Right ventricle myocardium inferior (tissue), 1 donor: ENCODE results near the gene PSMA2. TPM values are rescaled to one million over a fixed set of nuclear protein-coding genes. Genes with fewer than 3 reads are reported as not detected.
"Not testable (repeated sequence)": the region's sequence is repeated elsewhere in the genome, so short reads cannot be mapped to it uniquely, and the experiment has no call there.

Experiments
- ATAC-seq: fragments of 200-7000 bp; cut with Tn5 transposase; one replicate; pipeline ENCODE4 v1.9.1; 2020; ENCODE audit warnings: mild to moderate bottlenecking, moderate library complexity
- DNase-seq: peaks from one replicate; pipeline ENCODE4 v3.0.0; 2021; ENCODE audit errors: missing footprints
- intact Hi-C: fragments of 100-400 bp; cut with DNase I; formaldehyde crosslinking; loops from one replicate; pipeline ENCODE4 v1.11.0; 2022
- total RNA-seq: library from RNA; stranded (reverse); fragmentation: NEBNext Ultra II Directional; extraction: Animal tissue kit (Norgen Biotek cat#: 25700); gene quantifications from one replicate; pipeline ENCODE4 v1.2.1, GENCODE V29; 2021
- donor health status: DM: no; HTN: yes; CAD: no; lungs with severe emphysema.

PSMA2 gene
- total RNA-seq, 1 donor from 2014 or later, result 81.7 TPM

DNA sequence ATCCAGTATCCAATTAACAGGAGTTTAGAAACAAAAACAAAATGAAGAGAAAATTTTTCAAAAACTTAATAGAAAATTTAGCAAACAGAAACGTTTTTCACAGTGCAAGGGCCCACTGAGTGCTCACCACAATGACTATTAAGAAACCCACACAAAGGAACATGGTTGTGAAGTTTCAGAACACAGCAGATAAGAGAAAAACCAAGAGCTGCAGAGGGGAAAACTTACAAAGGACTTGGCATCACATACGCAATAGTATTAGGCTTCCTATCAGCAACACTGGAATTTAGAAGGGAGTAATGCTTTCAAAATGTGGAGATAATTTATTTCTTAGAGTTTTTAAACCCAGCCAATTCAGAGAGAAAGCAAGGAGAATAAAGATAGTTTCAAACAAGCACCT lies 18.4 kb downstream of the PSMA2 start:
- intact Hi-C loops, result loop anchor here (2.0 kb wide), 1 partner anchor 19 kb away; the partner anchor contains the start of genes MRPL32 and PSMA2
- DNase-seq, result no peak
- ATAC-seq, result no peak

DNA sequence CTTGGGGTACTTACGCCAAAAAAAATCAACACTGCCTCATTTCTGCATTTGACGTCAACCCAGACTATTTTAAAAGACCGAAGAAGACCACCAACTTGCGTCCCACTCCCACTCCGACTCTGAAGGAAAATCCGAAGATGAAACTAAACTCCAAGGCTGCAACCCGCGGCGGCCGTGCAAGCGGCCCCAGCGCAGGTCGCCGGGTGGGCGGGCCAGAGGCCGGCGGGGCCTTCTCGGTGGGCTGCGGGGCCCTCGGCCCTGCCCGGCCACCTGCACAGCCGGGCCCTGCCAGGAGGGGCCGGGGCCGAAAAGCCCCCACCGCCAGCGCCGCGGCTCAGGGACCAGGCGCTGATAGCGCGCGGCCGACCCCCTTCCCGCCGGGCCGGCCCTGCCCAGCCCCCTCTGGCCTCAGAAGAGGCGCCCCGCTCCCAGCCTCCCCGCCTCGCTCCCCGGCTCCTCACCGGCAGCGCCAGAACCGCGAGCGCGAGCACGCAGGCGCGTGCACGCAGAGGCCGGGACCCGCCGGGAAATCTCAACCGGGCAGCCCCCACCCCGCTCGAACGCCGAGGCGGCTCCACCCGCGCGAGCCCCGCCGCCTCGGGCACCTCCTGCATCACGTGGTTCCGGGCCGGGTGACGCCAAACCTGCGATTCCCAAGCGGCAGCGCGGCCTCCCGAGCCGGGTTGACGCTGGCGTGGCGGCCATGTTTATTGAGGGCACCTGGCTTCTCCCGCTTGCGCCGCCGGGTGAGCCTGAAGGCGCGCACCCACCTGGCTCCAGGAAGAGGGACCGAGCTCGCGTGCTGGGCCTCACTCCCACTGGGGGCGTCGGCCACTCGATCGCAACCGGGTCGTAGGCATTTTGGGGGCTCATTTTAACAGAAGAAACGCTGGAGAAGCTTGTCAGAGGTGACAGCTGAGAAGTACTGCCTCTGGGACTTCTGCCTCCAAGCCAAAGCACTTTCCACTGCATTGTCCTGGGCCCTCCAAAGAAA lies 20.2 kb downstream of the PSMA2 start, which contains the start of gene C7orf25:
TSS of gene C7orf25 (minus strand) at position 617 of the 994 bp plus-strand sequence. CDS start 1,170 bp downstream, outside the sequence.
- intact Hi-C loops, result loop anchor here (2.0 kb wide), 1 partner anchor 21 kb away; the partner anchor contains the start of genes MRPL32 and PSMA2
- ATAC-seq (peak; percentile 99), DNase-seq (peak; percentile 98)

DNA sequence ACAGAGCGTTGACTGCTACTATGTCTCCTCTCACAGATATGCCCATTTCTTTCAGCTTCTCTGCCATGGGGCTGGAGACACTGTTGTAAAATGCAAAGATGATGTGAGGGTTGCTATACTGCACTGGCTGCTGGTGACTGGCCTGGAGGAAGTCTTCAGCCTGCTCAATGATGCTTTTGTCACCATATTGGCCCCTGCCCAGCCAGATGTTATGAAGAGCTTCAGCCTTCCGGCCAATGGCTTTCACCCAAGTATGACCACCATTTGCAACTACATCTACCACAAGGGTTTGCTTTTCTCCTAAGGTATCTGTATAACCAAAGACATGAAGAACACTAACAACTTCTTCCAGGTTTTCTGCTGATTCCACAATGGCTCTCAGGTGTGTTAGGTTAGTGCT lies 21.7 kb downstream of the PSMA2 start:
- no peak for DNase-seq
- intact Hi-C loops, result no loop called here
- no peak for ATAC-seq

DNA sequence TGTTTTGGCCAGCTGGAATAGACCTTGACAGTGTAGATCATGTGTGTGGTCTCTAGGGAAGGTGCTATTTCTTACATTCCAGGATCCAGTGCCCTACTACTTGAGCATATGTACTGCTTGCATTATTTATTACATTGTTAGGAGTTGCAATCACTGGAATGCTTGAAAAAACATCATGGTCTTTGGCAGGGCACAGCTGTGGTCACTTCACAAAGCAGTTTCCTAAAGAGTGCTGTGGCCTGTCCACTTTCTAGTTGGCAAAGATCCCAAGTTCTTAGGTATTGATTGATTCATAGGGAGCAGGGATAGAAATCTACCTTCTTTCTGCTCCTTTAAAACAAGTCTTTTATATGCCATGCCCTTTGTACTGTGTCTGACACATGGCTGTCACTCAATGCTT lies 24.7 kb downstream of the PSMA2 start:
- intact Hi-C loops, result no loop called here
- no peak for DNase-seq
- ATAC-seq, result no peak

DNA sequence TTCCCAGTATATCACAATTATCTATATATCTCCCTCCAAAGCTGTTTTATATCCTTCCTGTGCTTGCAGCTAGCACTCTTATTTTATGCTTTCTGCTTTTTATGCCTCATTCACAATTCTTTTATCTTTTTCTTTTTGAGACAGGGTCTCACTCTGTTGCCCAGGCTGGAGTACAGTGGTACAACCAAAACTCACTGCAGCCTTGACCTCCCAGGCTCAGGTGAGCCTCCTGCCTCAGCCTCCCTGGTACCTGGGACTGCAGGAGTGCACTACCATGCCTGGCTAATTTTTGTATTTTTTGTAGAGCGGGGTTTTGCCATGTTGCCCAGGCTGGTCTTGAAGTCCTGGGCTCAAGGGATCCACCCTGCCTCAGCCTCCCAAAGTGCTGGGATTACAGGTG lies 25.8 kb downstream of the PSMA2 start:
- intact Hi-C loops, result no loop called here
- ATAC-seq, result no peak
- no peak for DNase-seq

DNA sequence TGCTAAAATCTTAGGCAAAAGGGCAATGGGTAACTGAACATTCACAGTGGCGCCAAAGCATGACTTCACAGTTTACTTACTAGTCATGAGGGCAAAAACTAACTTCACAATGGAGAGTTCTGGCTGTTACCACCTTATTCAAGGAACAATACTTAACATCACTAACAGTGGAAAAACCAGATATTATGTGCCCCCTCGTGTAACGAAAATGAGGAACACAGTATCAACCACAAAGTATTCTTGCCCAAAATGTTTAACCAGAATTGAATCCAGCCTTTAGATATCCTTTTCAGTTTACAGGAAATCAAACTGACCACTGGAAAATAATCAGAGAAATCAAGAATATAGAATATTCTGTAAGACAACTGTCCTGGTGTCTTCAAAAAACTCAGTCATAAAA lies 29.6 kb downstream of the PSMA2 start:
- intact Hi-C loops, result no loop called here
- ATAC-seq, result no peak
- DNase-seq, result no peak

DNA sequence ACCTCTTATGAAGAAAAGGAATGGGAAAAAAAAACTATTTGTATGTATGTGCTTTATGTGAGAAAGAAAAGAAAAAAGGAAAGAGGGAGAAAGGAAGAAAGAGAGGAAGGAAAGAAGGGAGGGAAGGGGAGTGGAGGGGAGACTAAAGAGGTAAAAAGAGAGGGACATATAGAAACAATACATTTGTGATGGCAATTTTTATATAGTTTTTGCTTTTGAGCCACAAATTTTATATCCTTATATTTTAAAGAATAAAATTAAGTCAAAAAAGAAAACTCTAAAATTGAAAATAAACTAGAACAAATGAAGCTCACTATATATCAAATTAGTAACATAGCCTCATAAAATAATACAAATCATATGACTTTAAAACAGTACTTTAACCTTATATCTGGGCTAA lies 31.1 kb downstream of the PSMA2 start:
- intact Hi-C loops, result no loop called here
- no peak for ATAC-seq
- no peak for DNase-seq

DNA sequence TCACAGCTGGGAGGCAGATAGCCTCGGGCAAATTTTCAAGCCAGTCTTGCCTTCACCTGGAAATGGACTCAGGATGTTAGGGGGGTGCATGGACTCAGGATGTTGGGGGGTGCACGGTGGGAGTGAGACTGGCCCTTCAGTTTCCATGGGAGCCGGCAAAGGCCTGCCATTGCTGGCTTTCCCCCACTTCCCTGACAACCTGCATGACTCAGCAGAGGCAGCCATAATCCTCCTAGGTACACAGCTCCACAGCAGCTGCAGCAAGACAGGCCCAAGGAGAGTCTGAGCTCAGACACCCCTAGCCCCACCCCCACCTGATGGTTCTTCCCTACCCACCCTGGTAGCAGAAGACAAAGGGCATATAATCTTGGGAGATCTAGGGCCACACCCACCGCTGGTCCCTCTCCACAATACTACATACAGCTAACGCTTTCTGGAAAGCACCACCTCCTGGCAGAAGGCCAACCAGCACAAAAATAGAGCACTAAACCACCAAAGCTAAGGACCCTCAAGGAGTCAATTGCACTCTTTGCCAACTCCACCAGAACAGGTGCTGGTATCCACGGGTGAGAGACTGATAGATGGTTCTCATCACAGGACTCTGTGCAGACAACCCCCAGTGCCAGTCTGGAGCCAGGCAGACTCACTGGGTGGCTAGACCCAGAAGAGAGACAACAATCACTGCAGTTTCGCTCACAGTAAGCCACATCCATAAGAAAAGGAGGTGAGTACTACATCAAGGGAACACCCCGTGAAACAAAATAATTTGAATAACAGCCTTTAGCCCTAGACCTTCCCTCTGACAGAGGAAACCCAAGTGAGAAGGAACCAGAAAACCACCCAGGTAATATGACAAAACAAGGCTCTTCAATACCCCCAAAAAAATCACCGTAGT lies 38.4 kb downstream of the PSMA2 start:
- intact Hi-C loops, result no loop called here
- no peak for ATAC-seq
- DNase-seq, result no peak

DNA sequence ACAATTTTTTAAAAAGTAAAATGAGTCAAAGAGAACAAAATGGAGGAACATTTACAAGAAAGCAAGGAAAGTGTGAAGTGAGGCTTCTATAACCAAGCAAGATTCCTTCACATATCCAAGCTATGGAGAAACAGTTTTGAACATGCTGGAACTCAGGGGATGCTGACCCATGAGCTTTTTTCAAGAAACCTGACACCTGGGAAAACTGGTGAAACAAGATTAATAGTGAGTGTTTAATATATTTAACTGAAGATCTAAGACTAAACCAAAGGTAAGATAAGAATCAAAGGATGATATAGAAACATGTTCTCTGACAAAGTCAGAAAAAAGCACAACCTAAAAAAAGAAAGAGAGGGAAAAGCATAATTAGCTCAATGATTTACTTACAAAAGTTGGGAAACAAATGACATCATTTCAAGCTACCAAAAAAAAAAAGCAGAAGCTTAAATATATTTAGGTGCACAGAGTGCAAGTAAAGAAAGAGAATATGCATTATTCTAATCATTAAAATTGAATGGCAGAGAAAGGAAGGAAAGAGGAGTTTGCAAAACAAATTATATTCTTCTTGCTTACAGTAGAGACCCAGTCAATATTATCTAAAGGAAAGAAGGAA lies 45.0 kb downstream of the PSMA2 start:
- ATAC-seq (no peak), DNase-seq (no peak)
- intact Hi-C loops, result no loop called here

DNA sequence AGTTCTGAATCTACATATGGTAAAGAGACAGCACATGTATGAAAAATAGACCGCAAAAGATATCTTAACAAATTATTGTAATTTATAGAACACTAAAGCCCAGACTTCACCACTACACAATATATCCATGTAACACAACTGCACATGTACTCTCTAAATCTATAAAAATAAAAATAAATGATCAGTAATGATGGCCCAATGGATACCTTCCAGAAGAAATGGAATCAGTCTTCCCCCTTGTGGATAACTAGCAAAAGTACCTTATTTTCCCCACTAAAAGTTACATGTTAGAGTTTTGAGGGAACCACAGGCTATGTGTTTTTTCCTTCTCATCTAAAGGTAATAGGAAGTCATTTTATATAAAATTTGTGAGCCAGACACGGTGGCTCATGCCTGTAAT lies 45.8 kb downstream of the PSMA2 start:
- intact Hi-C loops, result no loop called here
- ATAC-seq (no peak), DNase-seq (no peak)

DNA sequence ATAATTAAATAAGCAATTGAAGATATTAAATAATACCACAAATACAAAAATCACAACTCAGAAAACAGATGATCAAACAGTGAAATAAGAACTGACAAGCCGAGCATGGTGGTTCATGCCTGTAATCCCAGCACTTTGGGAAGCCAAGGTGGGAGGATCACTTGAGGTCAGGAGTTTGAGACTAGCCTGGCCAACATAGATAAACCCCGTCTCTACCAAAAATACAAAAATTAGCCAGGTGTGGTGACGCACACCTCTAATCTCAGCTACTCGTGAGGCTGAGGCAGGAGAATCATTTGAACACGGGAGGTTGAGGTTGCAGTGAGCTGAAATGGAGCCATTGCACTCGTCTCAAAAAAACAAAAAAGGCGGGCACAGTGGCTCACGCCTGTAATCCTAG lies 46.8 kb downstream of the PSMA2 start:
- intact Hi-C loops, DNase-seq, ATAC-seq: not testable (repeated sequence)

DNA sequence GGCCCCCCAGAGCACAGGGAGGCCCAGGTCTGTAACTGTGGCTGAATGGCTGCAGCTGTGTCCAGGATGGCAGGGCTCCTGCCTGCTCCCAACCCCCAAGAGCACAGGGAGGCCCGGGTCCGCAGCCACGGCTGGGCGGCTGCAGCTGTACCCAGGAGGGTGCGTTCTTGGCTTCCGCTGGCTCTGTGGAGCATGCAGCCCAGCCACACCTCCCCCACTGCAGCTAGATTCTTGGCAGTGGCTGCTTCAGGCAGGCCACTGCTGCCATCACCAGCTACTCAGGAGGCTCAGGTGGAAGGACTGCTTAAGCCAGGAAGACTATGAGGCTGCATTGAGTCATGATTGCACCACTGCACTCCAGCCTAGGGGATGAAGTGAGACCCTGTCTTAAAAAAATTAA lies 48.0 kb downstream of the PSMA2 start:
- intact Hi-C loops, result no loop called here
- ATAC-seq, result peak; percentile 27

DNA sequence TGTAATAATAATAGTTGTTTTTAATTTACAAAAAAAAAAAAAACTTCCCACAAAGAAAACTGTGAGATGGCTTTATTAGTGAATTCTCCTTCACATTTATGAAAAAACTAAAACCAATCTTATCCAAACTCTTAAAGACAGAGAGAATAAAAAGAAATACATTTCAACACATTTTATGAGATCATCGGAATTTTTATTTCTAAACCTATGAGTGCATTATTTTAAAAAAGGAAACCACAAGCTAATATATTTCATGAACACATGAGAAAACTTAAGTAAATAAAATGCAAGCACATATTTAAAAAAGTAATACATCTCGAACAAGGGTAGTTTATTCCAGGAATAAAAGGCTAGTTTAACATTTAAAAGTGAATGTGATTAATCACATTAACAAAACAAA lies 51.6 kb downstream of the PSMA2 start:
- ATAC-seq (no peak), DNase-seq (no peak)
- intact Hi-C loops, result no loop called here

More for the DNA sequence above, 48.0 kb downstream of the PSMA2 start:
- no peak for DNase-seq

DNA sequence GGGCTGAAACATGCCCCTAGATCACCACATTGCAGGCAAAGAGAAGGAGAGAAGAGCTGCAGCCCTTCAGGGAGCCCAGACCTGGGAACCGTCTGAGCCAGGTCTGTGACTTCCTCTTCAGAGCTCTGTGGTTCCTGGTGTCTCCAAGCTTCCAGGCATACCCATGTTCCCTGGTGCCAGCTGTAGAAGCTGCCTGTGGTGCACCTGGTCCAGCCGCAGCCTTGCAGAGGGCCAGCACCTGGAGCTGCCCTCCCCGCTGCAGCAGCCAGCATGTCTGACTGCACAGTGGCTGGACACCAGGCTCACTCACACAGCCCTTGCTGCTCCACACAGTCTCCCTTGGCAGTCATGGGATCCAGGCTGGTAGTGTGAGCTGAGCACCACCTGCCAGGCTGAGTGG lies 53.7 kb downstream of the PSMA2 start:
- intact Hi-C loops, result loop anchor here (5.0 kb wide), 1 partner anchor 936 kb away; no protein-coding TSS in a partner anchor
- DNase-seq (peak; percentile 56), ATAC-seq (no peak)

DNA sequence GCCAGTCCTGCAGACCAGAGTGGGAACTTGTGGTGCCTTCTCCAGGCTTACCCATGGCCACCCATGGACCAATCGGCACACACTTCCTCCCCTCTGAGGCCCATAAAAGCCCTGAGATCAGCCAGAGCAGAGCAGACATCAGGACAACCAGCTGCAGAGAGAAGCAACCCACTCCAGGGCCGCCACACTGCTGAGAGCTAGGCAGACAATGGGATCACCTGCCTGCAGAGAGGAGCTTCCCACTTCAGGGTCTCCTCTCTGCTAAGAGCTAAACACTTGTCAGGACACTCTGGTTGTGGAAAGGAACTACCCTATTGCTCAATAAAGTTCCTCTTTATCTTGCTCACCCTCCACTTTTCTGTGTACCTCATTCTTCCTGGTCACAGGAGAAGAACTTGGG lies 54.1 kb downstream of the PSMA2 start:
- no peak for ATAC-seq
- peak; percentile 52 for DNase-seq
- intact Hi-C loops, result loop anchor here (5.0 kb wide), 1 partner anchor 936 kb away; no protein-coding TSS in a partner anchor

DNA sequence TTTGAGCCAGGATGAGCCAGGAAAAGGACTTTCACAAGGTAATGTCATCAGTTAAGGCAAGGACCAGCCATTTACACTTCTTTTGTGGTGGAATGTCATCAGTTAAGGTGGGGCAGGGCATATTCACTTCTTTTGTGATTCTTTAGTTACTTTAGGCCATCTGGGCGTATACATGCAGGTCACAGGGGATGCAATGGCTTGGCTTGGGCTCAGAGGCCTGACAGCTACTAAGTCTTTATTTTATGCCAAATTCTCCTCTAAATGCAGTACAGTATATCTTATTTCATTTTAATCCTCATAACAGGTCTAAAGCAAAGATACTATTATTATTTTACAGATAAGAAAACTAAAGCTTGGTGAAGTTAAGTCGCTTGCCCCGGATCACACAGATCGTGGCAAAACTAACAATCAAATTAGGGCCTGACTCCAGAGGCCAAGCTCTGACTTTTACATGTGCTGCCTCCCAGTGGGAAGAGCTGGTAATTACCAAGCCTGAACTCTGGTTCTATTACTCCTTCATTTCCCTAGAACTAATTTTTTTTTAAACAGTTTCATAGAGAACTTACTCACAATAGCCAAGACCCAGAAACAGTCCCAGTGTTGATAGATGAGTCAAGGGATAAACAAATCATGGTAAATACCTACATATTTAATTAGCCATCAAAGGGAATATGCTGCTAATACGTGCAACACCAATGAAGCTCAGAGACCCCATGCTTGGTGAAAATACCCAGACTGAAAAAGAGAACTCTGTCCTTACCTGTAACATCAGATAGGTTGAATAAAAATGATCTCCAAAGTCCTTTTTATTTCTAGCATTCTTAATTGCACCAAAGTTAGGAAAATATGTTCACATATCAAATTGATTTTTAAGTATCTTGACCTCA lies 55.5 kb downstream of the PSMA2 start:
- DNase-seq (peak; percentile 58), ATAC-seq (peak; percentile 56)
- intact Hi-C loops, result loop anchor here (5.0 kb wide), 1 partner anchor 934 kb away; no protein-coding TSS in a partner anchor

DNA sequence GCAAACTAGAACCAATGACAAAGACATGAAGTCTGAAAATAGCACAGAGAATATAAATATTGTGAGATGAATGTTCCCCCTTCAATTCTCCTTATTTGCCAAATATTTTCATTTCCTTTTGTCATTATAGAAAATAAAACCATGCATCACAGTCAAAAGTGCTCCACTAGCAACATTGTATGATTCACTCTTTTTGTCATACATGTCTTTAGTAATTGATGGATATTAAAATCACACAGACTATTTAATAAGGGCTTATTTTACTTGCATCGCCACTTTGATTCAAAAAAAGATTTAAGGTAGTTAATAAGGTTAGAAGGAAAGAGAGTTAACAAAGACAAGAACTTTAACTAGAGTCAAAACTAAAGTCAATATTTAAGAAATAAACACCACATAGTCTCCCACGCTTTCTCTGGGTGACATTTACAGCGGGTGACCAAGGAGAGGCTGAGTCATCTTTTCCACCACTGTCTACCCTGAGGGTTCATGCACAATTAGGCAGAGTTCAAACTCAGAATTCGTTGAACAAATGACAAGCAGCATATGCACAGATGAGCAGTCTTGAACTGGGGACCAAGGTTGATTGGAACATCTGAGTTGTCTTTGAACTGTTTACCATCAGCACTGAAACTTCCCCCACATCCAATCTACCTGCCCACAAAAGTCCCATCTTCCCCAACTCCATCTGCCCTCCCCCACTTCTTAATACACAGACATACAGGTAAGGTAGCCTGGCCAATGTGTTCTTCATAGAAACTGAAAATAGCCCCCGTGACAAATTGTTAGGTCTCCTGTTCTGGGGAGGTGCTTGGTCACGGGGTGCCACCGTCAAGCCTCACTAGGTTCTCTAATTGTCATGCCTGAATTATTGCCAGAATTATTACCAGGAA lies 62.6 kb downstream of the PSMA2 start:
- intact Hi-C loops, result no loop called here
- no peak for DNase-seq
- ATAC-seq, result no peak
